ENCODE measurements around the gene PYGL.
"Not testable (repeated sequence)": the region's sequence is repeated elsewhere in the genome, so short reads cannot be mapped to it uniquely, and the experiment has no call there.

The PYGL gene

GRCh38 chr14:50896421-50896820 is 47.9 kb downstream of the PYGL start:
- DNase-seq; intact Hi-C loops (cut with DNase I): not testable (repeated sequence)

- intact Hi-C loops (cut with DNase I) = no loop called here
- no peak for DNase-seq
Measured at GRCh38 chr14:50892255-50892654, 52.0 kb downstream of the PYGL start.

GRCh38 chr14:50887476-50887875 is 56.8 kb downstream of the PYGL start:
- intact Hi-C loops (cut with DNase I) = no loop called here
- DNase-seq = no peak

GRCh38 chr14:50883827-50884197 is 60.5 kb downstream of the PYGL start:
- intact Hi-C loops (cut with DNase I) = no loop called here
- DNase-seq = no peak

- peak in 9 of 42 donors; percentile 14 to 68 (median 40) for DNase-seq
- intact Hi-C loops (cut with DNase I) = no loop called here
Measured at GRCh38 chr14:50882932-50883826, 61.1 kb downstream of the PYGL start.

GRCh38 chr14:50875359-50876070 is 68.8 kb downstream of the PYGL start:
- intact Hi-C loops (cut with DNase I) = no loop called here
- DNase-seq = peak in 6 of 42 donors; percentile 17 to 48 (median 35)

- DNase-seq = no peak
- intact Hi-C loops (cut with DNase I) = no loop called here
Measured at GRCh38 chr14:50874757-50875156, 69.5 kb downstream of the PYGL start.

GRCh38 chr14:50871914-50872732 is 72.2 kb downstream of the PYGL start, which contains the start of gene ABHD12B:
Gene ABHD12B, plus strand, starts transcription at chr14:50872053. Its CDS starts 122 bp downstream, at chr14:50872175.
- intact Hi-C loops (cut with DNase I) = no loop called here
- DNase-seq = peak in 25 of 42 donors; percentile 14 to 71 (median 42)

- no peak for DNase-seq
- intact Hi-C loops (cut with DNase I) = no loop called here
Measured at GRCh38 chr14:50871228-50871627, 73.1 kb downstream of the PYGL start.

GRCh38 chr14:50865391-50866076 is 78.7 kb downstream of the PYGL start:
- no peak for DNase-seq
- intact Hi-C loops (cut with DNase I) = loop anchor here (10.0 kb wide), 1 partner anchor 81 kb away; no protein-coding TSS in a partner anchor

GRCh38 chr14:50864946-50865345 is 79.3 kb downstream of the PYGL start:
- intact Hi-C loops (cut with DNase I) = loop anchor here (10.0 kb wide), 1 partner anchor 80 kb away; no protein-coding TSS in a partner anchor
- peak in 25 of 42 donors; percentile 11 to 84 (median 54) for DNase-seq

GRCh38 chr14:50864237-50864636 is 80.0 kb downstream of the PYGL start:
- intact Hi-C loops (cut with DNase I) = loop anchor here (10.0 kb wide), 1 partner anchor 79 kb away; no protein-coding TSS in a partner anchor
- no peak for DNase-seq

- DNase-seq = peak in 1 of 42 donors; percentile 41
- intact Hi-C loops (cut with DNase I) = loop anchor here (10.0 kb wide), 1 partner anchor 77 kb away; no protein-coding TSS in a partner anchor
Measured at GRCh38 chr14:50862036-50862570, 82.2 kb downstream of the PYGL start.

- intact Hi-C loops (cut with DNase I) = loop anchor here (10.0 kb wide), 1 partner anchor 76 kb away; no protein-coding TSS in a partner anchor
- DNase-seq = peak; percentile 53 to 96 (median 89)
Measured at GRCh38 chr14:50860478-50861086, 83.7 kb downstream of the PYGL start.

- intact Hi-C loops (cut with DNase I) = no loop called here
- peak in 1 of 42 donors; percentile 8 for DNase-seq
Measured at GRCh38 chr14:50859296-50859624, 85.0 kb downstream of the PYGL start.

- peak in 38 of 42 donors; percentile 20 to 91 (median 64) for DNase-seq
- intact Hi-C loops (cut with DNase I) = no loop called here
Measured at GRCh38 chr14:50856660-50857059, 87.6 kb downstream of the PYGL start.

- intact Hi-C loops (cut with DNase I) = no loop called here
- DNase-seq = no peak
Measured at GRCh38 chr14:50855558-50855957, 88.7 kb downstream of the PYGL start.

Measured in head of caudate nucleus (tissue), 42 donors.